8988T (cell line): Measurements from ENCODE around the gene RIPOR2.

ENCODE experiments used
- DNase-seq: peaks from one replicate; pipeline ENCODE4 v3.0.0; 2011

The RIPOR2 gene

DNA sequence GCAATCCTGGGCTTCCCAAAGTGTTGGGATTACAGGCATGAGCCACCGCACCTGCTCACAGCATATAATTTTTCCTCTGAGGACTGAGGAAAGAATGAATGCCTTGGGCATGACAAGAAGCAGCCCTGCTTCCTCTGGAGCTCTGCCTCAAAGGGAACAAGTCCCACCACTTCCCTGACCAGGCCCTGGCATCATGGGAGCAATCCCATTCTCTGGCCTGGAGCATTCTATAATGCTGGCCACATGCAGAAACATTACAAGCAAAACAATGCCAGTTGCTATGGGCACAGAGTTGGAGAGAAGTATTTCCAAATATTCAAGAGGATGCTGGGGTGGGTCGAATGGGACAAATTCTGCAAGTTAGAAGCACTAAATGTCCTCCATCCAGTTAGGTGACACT lies 95.6 kb downstream of the RIPOR2 start:
- DNase-seq = no peak

GRCh38 chr6:24838994-24839393 lies 96.8 kb downstream of the RIPOR2 start:
- no peak for DNase-seq

GRCh38 chr6:24838081-24838480 lies 97.7 kb downstream of the RIPOR2 start:
- DNase-seq = no peak

- DNase-seq = no peak
These were observed 99.7 kb downstream of the RIPOR2 start for GRCh38 chr6:24836109-24836508.

- no peak for DNase-seq
These were observed 101.9 kb downstream of the RIPOR2 start for GRCh38 chr6:24833711-24834386.

GRCh38 chr6:24832794-24833193 lies 103.0 kb downstream of the RIPOR2 start:
- DNase-seq = no peak

DNA sequence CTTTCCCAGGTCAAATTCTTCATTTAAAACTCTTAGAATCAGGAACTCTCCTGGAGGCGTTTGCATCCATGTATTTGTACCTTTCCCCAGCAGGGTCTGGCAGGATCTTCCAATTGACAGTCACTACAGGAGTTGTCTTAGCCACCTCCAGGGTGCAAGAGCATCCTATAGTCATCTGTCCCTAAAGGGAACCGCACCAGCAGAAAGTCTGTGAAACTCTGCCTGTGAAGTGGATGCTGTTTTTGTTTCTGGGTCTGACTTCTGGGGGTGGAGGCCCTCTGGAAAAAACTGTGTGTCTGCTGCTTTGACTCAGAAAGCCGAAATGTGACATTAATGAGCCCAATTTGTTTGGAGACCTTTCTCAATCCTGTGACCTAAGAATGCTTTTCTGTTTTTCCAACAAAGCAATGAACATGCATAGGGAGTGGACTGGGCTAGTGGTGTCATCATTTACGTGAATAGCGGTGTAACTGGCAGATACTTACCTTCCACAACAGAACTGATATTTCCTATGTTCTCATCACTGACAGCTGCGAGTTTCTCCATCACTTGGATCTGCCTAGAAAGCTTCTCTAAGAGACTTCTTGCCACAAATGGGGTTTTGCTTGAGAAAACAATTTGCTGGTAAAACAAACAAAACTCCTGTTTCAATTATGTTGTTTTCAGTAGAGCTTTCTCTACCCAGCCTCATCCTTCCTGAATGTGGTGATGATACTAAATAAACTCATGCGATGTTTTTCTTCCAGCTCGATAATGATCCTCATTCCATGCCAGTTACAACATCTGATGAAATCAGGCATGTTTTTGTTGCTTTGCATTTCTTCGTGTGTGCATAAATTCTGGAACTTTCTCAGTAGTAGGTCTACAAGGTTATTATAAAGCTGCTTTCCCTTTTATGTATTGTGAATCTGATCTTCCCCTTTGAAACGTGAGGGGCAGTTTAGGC lies 103.7 kb downstream of the RIPOR2 start:
- DNase-seq = no peak

- no peak for DNase-seq
These were observed 106.1 kb downstream of the RIPOR2 start for GRCh38 chr6:24829657-24830056.

DNA sequence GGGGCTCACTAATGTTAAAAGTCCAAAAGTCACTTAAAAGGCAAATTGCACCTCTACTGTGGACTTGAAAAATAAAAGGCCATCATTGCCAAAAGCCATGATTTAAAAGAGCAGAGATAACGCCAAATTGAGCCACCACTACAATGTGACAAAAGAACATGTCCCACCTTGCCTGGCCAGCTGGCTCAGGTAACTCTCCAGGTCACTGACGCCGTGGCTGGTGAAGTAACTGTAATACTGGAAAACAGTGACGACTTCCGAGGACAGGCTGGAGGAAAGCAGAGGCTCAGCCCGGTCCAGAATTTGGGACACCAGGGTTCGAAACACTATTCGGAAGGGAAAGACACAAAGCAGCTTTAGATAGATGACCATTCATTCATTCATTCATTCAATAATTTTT lies 107.8 kb downstream of the RIPOR2 start:
- DNase-seq = no peak

- DNase-seq = peak; percentile 13
These were observed 108.6 kb downstream of the RIPOR2 start for GRCh38 chr6:24827162-24827561.

DNA sequence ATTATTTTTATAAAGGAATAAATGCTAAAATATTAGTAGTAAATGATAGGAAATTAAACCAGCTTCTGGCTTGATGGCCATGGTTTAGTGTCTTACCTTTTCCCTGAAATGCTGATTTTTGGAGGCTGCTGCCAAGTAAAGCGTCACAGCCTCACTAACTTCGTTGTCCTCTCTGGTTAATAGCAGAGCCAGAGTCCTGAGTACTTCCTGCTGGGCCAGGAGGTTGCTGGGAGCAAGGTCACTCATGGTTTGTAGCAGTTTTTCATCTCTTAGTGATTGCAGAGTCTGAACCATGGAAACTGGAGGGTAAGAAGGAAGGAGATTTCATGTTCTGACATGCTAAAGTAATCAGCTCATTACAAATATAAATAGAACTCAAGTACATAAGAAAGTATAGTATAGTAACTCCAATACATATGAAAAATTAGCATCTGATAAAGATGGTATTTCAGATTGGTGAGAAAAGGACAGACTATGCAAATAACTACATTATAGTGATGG lies 110.6 kb downstream of the RIPOR2 start:
- DNase-seq = no peak

DNA sequence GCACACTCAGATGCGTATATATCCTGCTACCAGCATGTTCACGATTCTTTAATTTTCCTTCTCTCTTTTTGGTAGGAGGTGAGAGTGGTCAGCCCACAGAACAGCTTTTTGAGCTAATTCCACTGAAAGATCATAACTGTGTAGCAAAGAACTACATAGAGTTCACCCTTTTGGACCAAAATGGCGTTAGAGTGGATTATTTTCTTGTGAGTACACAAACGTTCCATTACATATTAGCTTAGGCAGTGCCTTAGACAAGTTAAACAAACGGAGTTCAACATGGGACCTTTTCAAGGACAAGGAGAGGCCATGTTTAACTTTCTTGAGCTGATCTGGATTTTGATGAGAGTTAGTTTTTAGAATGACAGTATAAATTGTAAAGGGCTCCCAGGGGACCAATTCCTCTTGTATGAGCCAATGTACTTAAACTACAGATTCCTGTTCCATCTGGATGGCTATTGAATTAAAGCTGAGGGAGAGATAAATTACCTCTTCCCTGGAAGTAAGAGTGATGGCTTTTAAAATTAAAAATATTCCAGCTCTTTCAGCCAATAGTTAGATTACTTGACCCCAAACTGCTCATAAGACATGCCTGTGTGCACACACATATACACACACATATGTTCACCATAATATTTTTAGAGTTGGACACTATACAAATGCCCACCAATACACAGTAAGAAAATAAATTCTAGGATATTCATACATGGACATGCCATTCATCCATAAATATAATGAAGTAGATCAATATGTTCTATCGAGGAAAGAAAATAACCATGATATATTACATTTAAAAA lies 111.4 kb downstream of the RIPOR2 start:
- no peak for DNase-seq

- DNase-seq = no peak
These were observed 112.6 kb downstream of the RIPOR2 start for GRCh38 chr6:24823185-24823584.

- DNase-seq = no peak
These were observed 113.1 kb downstream of the RIPOR2 start for GRCh38 chr6:24822696-24823095.

DNA sequence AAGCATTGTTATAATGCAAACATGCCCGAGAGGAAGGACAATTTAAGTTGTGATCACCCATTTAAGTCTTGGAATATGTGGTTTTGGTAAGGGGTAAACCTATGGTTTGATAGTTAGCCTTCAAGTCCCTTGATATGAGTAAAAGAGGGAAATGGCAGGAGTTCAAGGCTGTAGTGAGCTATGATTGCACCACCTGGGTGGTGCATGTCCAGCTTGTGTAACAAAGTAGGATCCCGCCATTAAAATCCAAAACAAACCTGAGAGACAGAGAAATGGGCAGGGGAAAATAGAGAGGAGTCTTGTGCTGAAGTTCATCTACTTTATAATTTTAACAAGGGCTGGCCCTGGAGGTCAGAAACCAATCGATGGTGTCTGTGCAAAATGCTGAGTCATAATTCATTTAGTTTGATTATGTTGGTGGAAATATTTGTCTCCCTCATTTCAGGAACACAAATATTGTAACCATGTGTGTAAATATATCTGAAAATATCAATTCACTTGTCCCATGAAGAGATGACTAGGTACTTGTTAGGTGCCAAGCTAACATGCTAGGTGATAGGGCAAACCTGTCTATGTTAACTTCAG lies 113.8 kb downstream of the RIPOR2 start:
- DNase-seq = no peak

DNA sequence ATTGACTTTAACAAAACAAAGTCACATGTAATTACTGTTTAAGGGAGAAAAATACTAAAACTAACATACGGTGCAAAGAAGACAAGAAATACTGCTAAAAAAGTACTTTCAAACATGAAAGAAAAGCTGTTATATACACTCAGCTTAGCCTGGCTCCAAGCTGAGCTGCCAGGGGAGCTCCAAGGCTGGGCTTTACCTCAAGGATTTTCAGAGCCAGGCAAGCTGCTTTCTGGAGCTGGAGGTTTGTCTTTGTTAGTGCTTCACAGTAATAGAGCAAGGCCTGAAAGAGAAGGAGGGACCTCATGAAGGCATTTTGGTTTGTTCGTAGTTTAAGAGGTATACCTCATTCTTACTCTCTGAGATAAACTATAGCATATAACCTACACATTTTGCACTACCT lies 117.4 kb downstream of the RIPOR2 start:
- DNase-seq = no peak

DNA sequence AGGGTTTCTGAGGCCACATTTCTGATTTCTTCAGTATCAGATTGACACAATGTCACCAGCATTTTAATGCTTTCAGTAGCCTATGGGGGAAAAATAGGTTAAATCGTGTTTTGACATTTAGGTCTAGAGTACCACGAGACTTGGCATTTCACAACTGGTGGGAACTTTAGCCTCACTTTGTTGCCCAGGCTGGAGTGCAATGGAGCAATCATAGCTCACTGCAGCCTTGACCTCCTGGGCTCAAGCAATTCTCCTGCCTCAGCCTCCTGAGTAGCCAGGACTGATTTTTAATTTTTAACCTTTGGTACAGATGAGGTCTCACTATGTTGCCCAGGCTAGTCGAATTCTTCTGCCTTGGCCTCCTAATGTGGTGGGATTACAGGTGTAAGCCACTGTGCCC lies 126.0 kb downstream of the RIPOR2 start:
- DNase-seq = no peak

GRCh38 chr6:24807584-24807983 lies 128.2 kb downstream of the RIPOR2 start:
- DNase-seq = no peak

GRCh38 chr6:24802271-24803059 lies 133.3 kb downstream of the RIPOR2 start:
- no peak for DNase-seq

DNA sequence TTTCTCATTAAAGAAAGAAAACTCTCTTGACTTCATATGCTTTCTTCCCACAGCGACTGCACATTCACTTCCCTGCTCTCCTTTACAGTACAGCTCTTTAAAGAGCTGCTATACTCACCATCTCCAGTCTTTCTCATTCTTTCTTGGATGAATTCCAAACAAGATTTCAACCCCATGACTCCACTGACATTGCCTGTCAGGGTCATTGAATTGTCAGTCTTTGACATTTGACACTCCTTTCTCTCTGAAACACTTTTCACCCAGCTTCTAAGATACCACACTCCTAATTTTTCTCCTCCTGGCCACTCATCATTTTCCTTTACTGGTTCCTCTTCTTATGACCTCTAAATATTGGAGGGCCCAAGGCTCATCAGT lies 136.2 kb downstream of the RIPOR2 start:
- no peak for DNase-seq

DNA sequence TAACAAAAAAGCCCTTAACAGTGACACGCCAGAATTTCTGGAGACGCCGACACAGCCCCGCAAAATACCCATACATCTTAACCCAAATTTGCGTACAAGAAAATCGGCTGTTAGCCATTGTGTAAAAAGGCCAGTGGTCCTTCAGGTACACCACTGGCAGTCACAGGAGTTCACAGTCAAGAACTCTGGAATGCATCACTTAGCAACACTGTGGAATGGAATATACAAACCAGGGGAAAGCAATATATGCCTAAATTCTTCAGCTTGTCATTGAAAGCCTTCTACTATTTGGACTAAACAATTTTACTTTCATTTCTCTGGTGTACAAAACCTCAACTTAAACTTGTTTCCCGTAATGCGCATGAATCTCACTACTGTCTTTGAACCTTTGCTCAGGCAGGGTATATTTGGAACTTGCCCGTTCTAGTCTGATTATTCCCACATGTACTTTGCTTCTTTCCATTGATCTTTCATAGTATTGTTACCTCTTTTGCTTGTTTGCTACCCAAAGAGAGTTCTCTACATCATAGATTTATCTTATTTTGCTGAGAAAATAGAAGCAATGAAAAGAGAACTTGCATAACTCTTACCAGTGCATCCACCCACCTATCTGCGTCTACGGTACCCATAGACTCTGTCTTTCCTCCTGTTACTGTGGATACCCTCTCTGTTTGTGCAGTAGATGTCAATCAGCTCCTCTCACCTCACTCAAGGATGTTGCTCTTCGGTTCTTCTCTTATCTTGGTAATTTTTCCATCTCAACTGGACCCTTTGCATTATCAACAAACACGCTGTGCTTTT lies 136.8 kb downstream of the RIPOR2 start, which contains the start of gene ARMH2:
TSS of gene ARMH2 (minus strand) at position 178 of the 801 bp plus-strand sequence. CDS start at position 118, 60 bp downstream.
- no peak for DNase-seq
